A673 (cell line): ENCODE data around the gene ABHD16A.

Source experiments
- EZH2 ChIP-seq: fragments of 200-600 bp; sonication (generic); IDR thresholded peaks from 2 replicates; pipeline ENCODE4 v1.6.1; 2017; ENCODE audit warnings: borderline replicate concordance, low read depth, mild to moderate bottlenecking, mixed read lengths, antibody characterized with exemption, low read length; ENCODE audit not compliant: poor library complexity, severe bottlenecking
- TF ChIP-seq, protein P1 (sequence below): fragments of 300-800, 200-600 bp; sonication (generic); conservative IDR thresholded peaks from 2 replicates; pipeline ENCODE4 v1.5.1; 2017; ENCODE audit warnings: low read depth, mild to moderate bottlenecking, antibody characterized with exemption, low read length, moderate library complexity, mixed read lengths

DNA sequence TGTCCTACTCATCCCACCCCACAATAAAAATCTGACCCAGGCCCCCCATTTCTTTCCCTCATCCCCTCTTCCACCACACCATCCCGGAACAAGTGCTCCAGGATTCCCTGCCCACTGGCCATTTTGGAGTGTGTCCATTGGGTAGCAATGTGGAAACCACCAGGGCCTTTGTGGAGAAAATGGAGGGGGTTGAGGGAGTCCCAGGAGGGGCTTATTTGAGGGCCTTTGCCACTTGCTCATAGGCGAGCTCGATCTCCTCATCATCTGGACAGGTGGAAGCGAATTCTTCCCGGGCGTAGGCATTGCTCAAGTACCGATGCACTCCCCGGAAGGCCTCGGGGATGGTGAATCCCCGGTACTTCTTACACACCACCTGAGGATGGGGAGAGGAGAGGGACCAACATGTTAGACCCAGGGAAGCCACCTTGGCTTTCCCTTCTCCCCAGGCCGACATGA is 27.5 kb upstream of the ABHD16A start:
- TF ChIP-seq, protein P1, sequence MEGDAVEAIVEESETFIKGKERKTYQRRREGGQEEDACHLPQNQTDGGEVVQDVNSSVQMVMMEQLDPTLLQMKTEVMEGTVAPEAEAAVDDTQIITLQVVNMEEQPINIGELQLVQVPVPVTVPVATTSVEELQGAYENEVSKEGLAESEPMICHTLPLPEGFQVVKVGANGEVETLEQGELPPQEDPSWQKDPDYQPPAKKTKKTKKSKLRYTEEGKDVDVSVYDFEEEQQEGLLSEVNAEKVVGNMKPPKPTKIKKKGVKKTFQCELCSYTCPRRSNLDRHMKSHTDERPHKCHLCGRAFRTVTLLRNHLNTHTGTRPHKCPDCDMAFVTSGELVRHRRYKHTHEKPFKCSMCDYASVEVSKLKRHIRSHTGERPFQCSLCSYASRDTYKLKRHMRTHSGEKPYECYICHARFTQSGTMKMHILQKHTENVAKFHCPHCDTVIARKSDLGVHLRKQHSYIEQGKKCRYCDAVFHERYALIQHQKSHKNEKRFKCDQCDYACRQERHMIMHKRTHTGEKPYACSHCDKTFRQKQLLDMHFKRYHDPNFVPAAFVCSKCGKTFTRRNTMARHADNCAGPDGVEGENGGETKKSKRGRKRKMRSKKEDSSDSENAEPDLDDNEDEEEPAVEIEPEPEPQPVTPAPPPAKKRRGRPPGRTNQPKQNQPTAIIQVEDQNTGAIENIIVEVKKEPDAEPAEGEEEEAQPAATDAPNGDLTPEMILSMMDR, result no peak
- no peak for TF ChIP-seq EZH2
